H9 (cell line): ENCODE data around the gene RBP4. TPM values are rescaled to one million over a fixed set of nuclear protein-coding genes. Genes with fewer than 3 reads are reported as not detected.

ENCODE experiments used
- DNase-seq: peaks from one replicate; pipeline ENCODE4 v3.0.0-alpha.2; 2017
- H2AFZ ChIP-seq: one replicate; pipeline ENCODE4 v1.6.1; 2013; ENCODE audit warnings: mild to moderate bottlenecking, low read length, control low read depth, moderate library complexity
- H2AK5ac ChIP-seq: 2 replicates; pipeline ENCODE4 v1.6.1; 2013; ENCODE audit warnings: low read length, control low read depth, mixed read lengths; ENCODE audit not compliant: insufficient read length
- H2BK120ac ChIP-seq: one replicate; pipeline ENCODE4 v1.6.1; 2013; ENCODE audit warnings: low read depth, mild to moderate bottlenecking, low read length, control low read depth, inconsistent platforms; ENCODE audit not compliant: poor library complexity, severe bottlenecking
- H2BK12ac ChIP-seq: 2 replicates; pipeline ENCODE4 v1.6.1; 2013; ENCODE audit warnings: low read length, control low read depth, mixed read lengths, low read depth; ENCODE audit not compliant: insufficient read length
- H2BK15ac ChIP-seq: 2 replicates; pipeline ENCODE4 v1.6.1; 2013; ENCODE audit warnings: low read depth, low read length, control low read depth
- H2BK20ac ChIP-seq: one replicate; pipeline ENCODE4 v1.6.1; 2013; ENCODE audit warnings: low read depth, mild to moderate bottlenecking, low read length, control low read depth, inconsistent platforms; ENCODE audit not compliant: poor library complexity, severe bottlenecking
- H2BK5ac ChIP-seq: 2 replicates; pipeline ENCODE4 v1.6.1; 2013; ENCODE audit warnings: low read length, control low read depth, mixed read lengths; ENCODE audit not compliant: insufficient read length
- H3K14ac ChIP-seq: 2 replicates; pipeline ENCODE4 v1.6.1; 2013; ENCODE audit warnings: low read length, control low read depth; ENCODE audit not compliant: insufficient read depth
- H3K18ac ChIP-seq: 2 replicates; pipeline ENCODE4 v1.6.1; 2013; ENCODE audit warnings: low read depth, mild to moderate bottlenecking, mixed read lengths, low read length, control low read depth; ENCODE audit not compliant: insufficient read length
- H3K23ac ChIP-seq: 2 replicates; pipeline ENCODE4 v1.6.1; 2013; ENCODE audit warnings: low read length, control low read depth, mixed read lengths, low read depth; ENCODE audit not compliant: insufficient read length
- H3K23me2 ChIP-seq: 2 replicates; pipeline ENCODE4 v1.6.1; 2013; ENCODE audit warnings: low read depth, mild to moderate bottlenecking, mixed read lengths, low read length, control low read depth; ENCODE audit not compliant: insufficient read length, poor library complexity, severe bottlenecking
- H3K27ac ChIP-seq: 2 replicates; pipeline ENCODE4 v1.5.1; 2013; ENCODE audit warnings: low read length, control low read depth, mixed read lengths, low read depth; ENCODE audit not compliant: insufficient read length
- H3K27me3 ChIP-seq: 2 replicates; pipeline ENCODE4 v1.6.1; 2013; ENCODE audit warnings: low read length, control low read depth, inconsistent platforms; ENCODE audit not compliant: insufficient read depth
- H3K4ac ChIP-seq: 2 replicates; pipeline ENCODE4 v1.6.1; 2013; ENCODE audit warnings: low read depth, mild to moderate bottlenecking, control low read depth, inconsistent platforms, low read length, moderate library complexity
- H3K4me1 ChIP-seq: 2 replicates; pipeline ENCODE4 v1.6.1; 2013; ENCODE audit warnings: low read length, control low read depth, inconsistent platforms; ENCODE audit not compliant: insufficient read depth
- H3K4me2 ChIP-seq: 2 replicates; pipeline ENCODE4 v1.6.1; 2013; ENCODE audit warnings: low read length, control low read depth, mixed read lengths; ENCODE audit not compliant: insufficient read length, insufficient read depth
- H3K56ac ChIP-seq: 2 replicates; pipeline ENCODE4 v1.6.1; 2013; ENCODE audit warnings: low read depth, mild to moderate bottlenecking, mixed read lengths, low read length, control low read depth; ENCODE audit not compliant: insufficient read length
- H3K79me1 ChIP-seq: 2 replicates; pipeline ENCODE4 v1.6.1; 2013; ENCODE audit warnings: low read depth, mild to moderate bottlenecking, moderate library complexity, low read length, control low read depth, inconsistent platforms; ENCODE audit not compliant: insufficient read depth, poor library complexity, severe bottlenecking
- H3K79me2 ChIP-seq: 2 replicates; pipeline ENCODE4 v1.6.1; 2013; ENCODE audit warnings: low read length, control low read depth, inconsistent platforms; ENCODE audit not compliant: insufficient read depth
- H3K9ac ChIP-seq: 2 replicates; pipeline ENCODE4 v1.6.1; 2013; ENCODE audit warnings: low read length, control low read depth, mixed read lengths; ENCODE audit not compliant: insufficient read length; ENCODE audit errors: extremely low read depth
- H3K9me3 ChIP-seq: one replicate; pipeline ENCODE4 v1.6.1; 2013; ENCODE audit warnings: low read depth, low read length, inconsistent platforms; ENCODE audit not compliant: control insufficient read depth
- H3T11ph ChIP-seq: one replicate; pipeline ENCODE4 v1.6.1; 2013; ENCODE audit warnings: mild to moderate bottlenecking, low read length, control low read depth, inconsistent platforms
- H4K20me1 ChIP-seq: one replicate; pipeline ENCODE4 v1.6.1; 2013; ENCODE audit not compliant: control insufficient read depth, insufficient read length, insufficient read depth
- H4K5ac ChIP-seq: 2 replicates; pipeline ENCODE4 v1.6.1; 2013; ENCODE audit warnings: low read depth, mild to moderate bottlenecking, mixed read lengths, low read length, control low read depth; ENCODE audit not compliant: insufficient read length
- H4K8ac ChIP-seq: replicated peaks from 2 replicates; pipeline ENCODE4 v1.6.1; 2013; ENCODE audit warnings: low read length, control low read depth, mixed read lengths, low read depth; ENCODE audit not compliant: insufficient read length
- H4K91ac ChIP-seq: 2 replicates; pipeline ENCODE4 v1.6.1; 2013; ENCODE audit warnings: low read depth, mild to moderate bottlenecking, moderate library complexity, mixed read lengths, low read length, control low read depth; ENCODE audit not compliant: insufficient read length
- H3K27ac Mint-ChIP-seq, 3 experiments: 2 replicates in 2 of 3; 3 replicates in 1 of 3; pipeline ENCODE4 v1.8.0; 2020 to 2021; ENCODE audit warnings: mixed read lengths in 3 of 3, mild to moderate bottlenecking in 1 of 3, moderate library complexity in 1 of 3
- H3K27me3 Mint-ChIP-seq: 2 replicates; pipeline ENCODE4 v1.8.0; 2021; ENCODE audit warnings: low read depth, mild to moderate bottlenecking, moderate library complexity, mixed read lengths
- H3K36me3 Mint-ChIP-seq, 3 experiments: 2 replicates in 2 of 3; 3 replicates in 1 of 3; pipeline ENCODE4 v1.8.0; 2020 to 2021; ENCODE audit warnings: low read depth in 3 of 3, mixed read lengths in 3 of 3; ENCODE audit not compliant: insufficient read depth in 1 of 3
- H3K4me1 Mint-ChIP-seq, 2 experiments: 2 replicates each; pipeline ENCODE4 v1.8.0; 2020; ENCODE audit warnings: mixed read lengths in 2 of 2
- H3K4me3 Mint-ChIP-seq, 2 experiments: 2 replicates in 1 of 2; 3 replicates in 1 of 2; pipeline ENCODE4 v1.8.0; 2020 to 2021; ENCODE audit warnings: mild to moderate bottlenecking in 2 of 2, mixed read lengths in 2 of 2, moderate library complexity in 1 of 2
- H3K9me3 Mint-ChIP-seq, 2 experiments: 2 replicates in 1 of 2; 3 replicates in 1 of 2; pipeline ENCODE4 v1.8.0; 2020; ENCODE audit warnings: mild to moderate bottlenecking in 2 of 2, mixed read lengths in 2 of 2, moderate library complexity in 1 of 2
- WGBS: extraction: QIAGEN DNeasy Blood & Tissue Kit; methylation state at CpG from one replicate; pipeline ENCODE4 v1.1.7; 2013; ENCODE audit warnings: missing lambda C conversion rate, low lambda C conversion rate, mixed read lengths; ENCODE audit not compliant: insufficient read length; ENCODE audit errors: extremely low coverage; 5-methylcytosine and 5-hydroxymethylcytosine counted together
- total RNA-seq: library from RNA; stranded (reverse); gene quantifications from 2 replicates; pipeline ENCODE4 v1.2.1, GENCODE V29; 2021
- TF ChIP-seq, protein P1 (sequence below): fragments of 200-600 bp; sonication (generic); conservative IDR thresholded peaks from 3 replicates; pipeline ENCODE4 v1.8.0; 2021; ENCODE audit warnings: antibody characterized with exemption, mild to moderate bottlenecking

Gene RBP4
- total RNA-seq, 1 experiment from 2014 or later, result not detected

DNA sequence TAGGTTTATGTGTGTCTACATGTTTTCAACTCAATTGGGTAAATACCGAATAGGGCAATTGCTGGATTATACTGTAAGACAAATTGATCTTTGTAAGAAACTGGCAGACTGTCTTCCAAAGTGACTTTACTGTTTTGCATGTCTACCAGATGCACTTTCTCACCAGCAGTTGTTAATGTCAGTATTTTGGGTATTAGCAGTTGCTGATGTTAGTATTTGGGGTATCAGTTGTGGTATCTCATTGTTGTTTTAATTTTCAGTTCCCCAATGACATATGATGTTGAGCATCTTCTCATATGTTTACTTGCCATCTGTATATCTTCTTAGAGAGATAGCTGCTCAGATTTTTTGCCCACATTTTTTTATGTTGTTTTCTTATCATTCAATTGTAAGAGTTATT lies 21.9 kb upstream of the RBP4 start:
- Histone ChIP-seq H4K5ac (no peak overlapping the region), H2BK12ac (no peak overlapping the region), H3K27ac (no peak overlapping the region), H3K4ac (no peak overlapping the region), H2BK20ac (no peak overlapping the region), H3K79me2 (no peaks in the 10 kb centered on the region), H3K56ac (no peak overlapping the region), H2BK120ac (no peak overlapping the region), H3K79me1 (no peaks in the 10 kb centered on the region), H3K9me3 (no peaks in the 10 kb centered on the region), H3K18ac (no peak overlapping the region), H3T11ph (no peak overlapping the region), H3K4me1 (no peaks in the 10 kb centered on the region), H3K23me2 (no peaks in the 10 kb centered on the region), H2AFZ (no peak overlapping the region), H2AK5ac (no peak overlapping the region), H3K4me2 (no peak overlapping the region), H4K20me1 (no peaks in the 10 kb centered on the region), H3K23ac (no peak overlapping the region), H4K91ac (no peak overlapping the region), H4K8ac (no peak overlapping the region), H3K27me3 (no peaks in the 10 kb centered on the region), H3K14ac (no peak overlapping the region), H2BK15ac (no peak overlapping the region), H2BK5ac (no peak overlapping the region), H3K9ac (no peak overlapping the region)
- H3K27ac Mint-ChIP-seq, result no peak overlapping the region
- no peaks in the 10 kb centered on the region for H3K4me1 Mint-ChIP-seq
- no peaks in the 10 kb centered on the region for H3K36me3 Mint-ChIP-seq
- TF ChIP-seq, protein P1, sequence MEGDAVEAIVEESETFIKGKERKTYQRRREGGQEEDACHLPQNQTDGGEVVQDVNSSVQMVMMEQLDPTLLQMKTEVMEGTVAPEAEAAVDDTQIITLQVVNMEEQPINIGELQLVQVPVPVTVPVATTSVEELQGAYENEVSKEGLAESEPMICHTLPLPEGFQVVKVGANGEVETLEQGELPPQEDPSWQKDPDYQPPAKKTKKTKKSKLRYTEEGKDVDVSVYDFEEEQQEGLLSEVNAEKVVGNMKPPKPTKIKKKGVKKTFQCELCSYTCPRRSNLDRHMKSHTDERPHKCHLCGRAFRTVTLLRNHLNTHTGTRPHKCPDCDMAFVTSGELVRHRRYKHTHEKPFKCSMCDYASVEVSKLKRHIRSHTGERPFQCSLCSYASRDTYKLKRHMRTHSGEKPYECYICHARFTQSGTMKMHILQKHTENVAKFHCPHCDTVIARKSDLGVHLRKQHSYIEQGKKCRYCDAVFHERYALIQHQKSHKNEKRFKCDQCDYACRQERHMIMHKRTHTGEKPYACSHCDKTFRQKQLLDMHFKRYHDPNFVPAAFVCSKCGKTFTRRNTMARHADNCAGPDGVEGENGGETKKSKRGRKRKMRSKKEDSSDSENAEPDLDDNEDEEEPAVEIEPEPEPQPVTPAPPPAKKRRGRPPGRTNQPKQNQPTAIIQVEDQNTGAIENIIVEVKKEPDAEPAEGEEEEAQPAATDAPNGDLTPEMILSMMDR, result no peak
- peaks cover 21% of the 10 kb centered on the region for H3K27me3 Mint-ChIP-seq
- no peak overlapping the region for H3K4me3 Mint-ChIP-seq
- WGBS, result no CpG with 5 or more reads among the region's 1 CpG
- H3K9me3 Mint-ChIP-seq, result no peaks in the 10 kb centered on the region
- no peak for DNase-seq
